Tongue (tissue), 2 donors: ENCODE data around the gene AATF. TPM values are rescaled to one million over a fixed set of nuclear protein-coding genes. Genes with fewer than 3 reads are reported as not detected.

Experiments used
- small RNA-seq: library from RNA; depleted of rRNA; stranded (forward); fragments of <200 nt; gene quantifications from one replicate; pipeline ENCODE3, GENCODE V24; 2014; ENCODE audit warnings: low replicate concordance
- total RNA-seq: library from RNA; depleted of rRNA; stranded (reverse); fragments of >200 nt; gene quantifications from one replicate; pipeline ENCODE4 v1.2.3, GENCODE V29; 2014

Gene AATF
- total RNA-seq, 1 donor from 2014 or later = 15.6 TPM

Small RNA genes within 50 kb of the gene (small RNA-seq; reads per million reads assigned to genes)
- not detected for gene AC243773.2
- gene MIR2909 = not detected

Other genes with a start within 250 kb of the AATF start
- gene LHX1, start 11.5 kb upstream of the AATF start, total RNA-seq = not detected